Measurements from ENCODE around the gene ACSBG1. TPM values are rescaled to one million over a fixed set of nuclear protein-coding genes. Genes with fewer than 3 reads are reported as not detected.
A peak's percentile ranks its signal among the peaks of the same experiment; 100 is the strongest.

The ACSBG1 gene
- total RNA-seq, 3 donors from 2014 or later: 0.32 to 5.2 (median 0.53) TPM

- ATAC-seq: no peak
Observed at GRCh38 chr15:78182336-78182700, 52.0 kb downstream of the ACSBG1 start.

GRCh38 chr15:78179906-78180305 is 54.5 kb downstream of the ACSBG1 start:
- TF ChIP-seq CTCF (IDR thresholded peaks at IDR 0.05): no peak
- no peaks in the 10 kb centered on the region for H3K36me3 ChIP-seq (ENCODE audit: low read depth)
- no peak overlapping the region for H3K4me3 ChIP-seq
- no peak for DNase-seq
- no peaks in the 10 kb centered on the region for H3K9me3 ChIP-seq
- intact Hi-C loops (cut with DNase I, micrococcal nuclease): loop anchor here in 1 of 2 donors (10.0 kb wide), 1 partner anchor 65 kb away; no protein-coding TSS in a partner anchor
- H3K4me1 ChIP-seq (ENCODE audit: low read depth): no peaks in the 10 kb centered on the region
- no peak for ATAC-seq

More at GRCh38 chr15:78182336-78182700, 52.0 kb downstream of the ACSBG1 start:
- Histone ChIP-seq H3K4me3 (no peak overlapping the region), H3K36me3 (ENCODE audit: low read depth) (no peaks in the 10 kb centered on the region), H3K9me3 (no peaks in the 10 kb centered on the region), H3K4me1 (ENCODE audit: low read depth) (no peaks in the 10 kb centered on the region)
- intact Hi-C loops (cut with DNase I, micrococcal nuclease): no loop called here
- no peak for DNase-seq
- no peak for TF ChIP-seq CTCF (IDR thresholded peaks at IDR 0.05)

- Histone ChIP-seq H3K9me3 (no peaks in the 10 kb centered on the region), H3K36me3 (ENCODE audit: low read depth) (no peaks in the 10 kb centered on the region), H3K4me3 (no peak overlapping the region), H3K4me1 (ENCODE audit: low read depth) (no peaks in the 10 kb centered on the region)
- intact Hi-C loops (cut with DNase I, micrococcal nuclease): loop anchor here in 1 of 2 donors (10.0 kb wide), 1 partner anchor 65 kb away; no protein-coding TSS in a partner anchor
- no peak for ATAC-seq
- no peak for TF ChIP-seq CTCF (IDR thresholded peaks at IDR 0.05)
- DNase-seq: no peak
Observed at GRCh38 chr15:78179286-78179840, 55.0 kb downstream of the ACSBG1 start.

- no peak overlapping the region for H3K4me3 ChIP-seq
- H3K9me3 ChIP-seq: no peaks in the 10 kb centered on the region
- H3K36me3 ChIP-seq (ENCODE audit: low read depth): no peaks in the 10 kb centered on the region
- ATAC-seq (no peak), DNase-seq (no peak)
- no peaks in the 10 kb centered on the region for H3K4me1 ChIP-seq (ENCODE audit: low read depth)
- no peak for TF ChIP-seq CTCF (IDR thresholded peaks at IDR 0.05)
- intact Hi-C loops (cut with DNase I, micrococcal nuclease): loop anchor here in 1 of 2 donors (10.0 kb wide), 1 partner anchor 67 kb away; no protein-coding TSS in a partner anchor
Observed at GRCh38 chr15:78178064-78178463, 56.3 kb downstream of the ACSBG1 start.

- Histone ChIP-seq H3K36me3 (ENCODE audit: low read depth) (no peaks in the 10 kb centered on the region), H3K4me3 (no peak overlapping the region), H3K9me3 (no peaks in the 10 kb centered on the region), H3K4me1 (ENCODE audit: low read depth) (no peaks in the 10 kb centered on the region)
- intact Hi-C loops (cut with DNase I, micrococcal nuclease): loop anchor here in 1 of 2 donors (10.0 kb wide), 1 partner anchor 67 kb away; no protein-coding TSS in a partner anchor
- peak in 2 of 3 donors; percentile 66 to 68 for DNase-seq
- TF ChIP-seq CTCF (IDR thresholded peaks at IDR 0.05): no peak
- peak; percentile 49 for ATAC-seq
Observed at GRCh38 chr15:78177447-78177873, 56.9 kb downstream of the ACSBG1 start.

All from mucosa of descending colon (tissue), 3 donors.